Activated T-cell treated with anti-CD3 and anti-CD28 coated beads, Interleukin-2, amount 50 U/mL, for 72 hours (primary cell): Measurements from ENCODE around the gene PLCG1. TPM values are rescaled to one million over a fixed set of nuclear protein-coding genes. Genes with fewer than 3 reads are reported as not detected.

Experiments used
- ATAC-seq, 2 donors: fragments of 150-1000 bp; cut with Tn5 transposase; replicated peaks in 1 of 2; 2 replicates each; pipeline ENCODE4 v1.10.0; 2021; ENCODE audit warnings: moderate library complexity in 2 of 2, mild to moderate bottlenecking in 1 of 2
- DNase-seq, 2 donors: peaks; one replicate each; pipeline ENCODE4 v3.0.0; 2021 to 2022; ENCODE audit warnings: mixed read lengths in 1 of 2
- H3K27ac Mint-ChIP-seq: one replicate; pipeline ENCODE4 v1.8.0; 2022; ENCODE audit warnings: mild to moderate bottlenecking, moderate library complexity, mixed read lengths
- H3K27me3 Mint-ChIP-seq: one replicate; pipeline ENCODE4 v1.8.0; 2022; ENCODE audit warnings: low read depth, mixed read lengths
- H3K36me3 Mint-ChIP-seq, 2 donors: one replicate each; pipeline ENCODE4 v1.8.0; 2022; ENCODE audit warnings: mixed read lengths in 2 of 2, mild to moderate bottlenecking in 1 of 2; ENCODE audit not compliant: insufficient read depth in 2 of 2
- H3K4me1 Mint-ChIP-seq: one replicate; pipeline ENCODE4 v1.8.0; 2022; ENCODE audit warnings: low read depth, mixed read lengths
- H3K4me3 Mint-ChIP-seq, 2 donors: one replicate each; pipeline ENCODE4 v1.8.0; 2022; ENCODE audit warnings: mild to moderate bottlenecking in 2 of 2, mixed read lengths in 2 of 2, moderate library complexity in 2 of 2
- H3K9me3 Mint-ChIP-seq, 2 donors: one replicate each; pipeline ENCODE4 v1.8.0; 2022; ENCODE audit warnings: mixed read lengths in 2 of 2
- total RNA-seq, 2 donors: library from RNA; stranded (reverse); gene quantifications; one replicate each; pipeline ENCODE4 v1.2.3, GENCODE V29; 2022

PLCG1 gene
- total RNA-seq, 2 donors from 2014 or later: 177 to 221 TPM

- no peak for ATAC-seq
- H3K36me3 Mint-ChIP-seq: peaks cover 0 to 5% of the 10 kb centered on the region in 2 donors
These were observed 14.9 kb downstream of the PLCG1 start for GRCh38 chr20:41152108-41152757.

DNA sequence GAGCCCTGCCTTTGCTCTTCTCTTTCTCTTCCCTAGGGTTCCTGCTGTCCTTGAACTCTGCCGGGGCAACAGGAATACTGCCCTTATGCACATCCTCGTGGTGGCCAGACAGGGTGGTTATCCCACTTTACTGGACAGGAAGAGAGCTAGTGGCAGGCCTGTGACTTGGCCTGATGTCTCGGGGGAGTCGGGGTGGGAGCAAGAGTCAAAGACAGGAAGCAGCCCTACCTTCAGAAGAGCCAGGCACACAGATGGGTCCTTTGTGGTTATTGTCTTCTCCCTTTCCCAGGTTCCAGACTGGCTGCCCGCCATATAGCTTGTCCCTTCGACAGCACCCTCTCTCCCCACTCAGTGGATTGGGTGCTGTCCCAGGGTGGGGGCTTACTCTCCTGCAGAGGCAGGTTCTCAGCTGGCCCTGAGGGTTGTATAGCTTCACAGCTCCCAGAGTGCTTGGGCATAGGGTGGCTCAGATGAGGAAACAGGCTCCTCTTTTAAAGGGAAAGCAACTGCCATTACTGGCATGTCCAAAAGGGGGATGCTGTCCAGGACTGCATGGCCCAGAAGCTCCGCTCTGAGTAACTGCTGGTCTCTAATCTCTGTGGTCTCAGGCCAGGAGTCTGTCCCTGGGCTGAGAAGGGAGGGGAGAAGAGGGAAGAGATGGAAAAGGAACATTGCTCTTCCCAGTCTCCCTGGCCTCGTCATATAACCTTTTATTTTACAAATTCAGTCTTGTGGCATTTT, 17.3 kb downstream of the PLCG1 start:
- Mint-ChIP-seq H3K4me3 (peak overlapping the region; percentile 55 to 60), H3K9me3 (no peaks in the 10 kb centered on the region), H3K27ac (peak overlapping the region; percentile 79), H3K27me3 (no peaks in the 10 kb centered on the region), H3K36me3 (peaks cover 2 to 7% of the 10 kb centered on the region in 2 donors), H3K4me1 (peaks cover 100% of the 10 kb centered on the region)
- ATAC-seq: no peak
- no peak for DNase-seq

More at GRCh38 chr20:41152108-41152757, 14.9 kb downstream of the PLCG1 start:
- peaks cover 100% of the 10 kb centered on the region for H3K4me1 Mint-ChIP-seq
- no peaks in the 10 kb centered on the region for H3K27me3 Mint-ChIP-seq
- peak overlapping the region; percentile 94 for H3K27ac Mint-ChIP-seq
- H3K4me3 Mint-ChIP-seq: peak overlapping the region; percentile 43 to 48
- no peaks in the 10 kb centered on the region for H3K9me3 Mint-ChIP-seq
- no peak for DNase-seq

- H3K27ac Mint-ChIP-seq: peak overlapping the region; percentile 38
- peak overlapping the region in 1 of 2 donors; percentile 33 for H3K4me3 Mint-ChIP-seq
- no peaks in the 10 kb centered on the region for H3K9me3 Mint-ChIP-seq
- peaks cover 5 to 11% of the 10 kb centered on the region in 2 donors for H3K36me3 Mint-ChIP-seq
- DNase-seq: no peak
- no peaks in the 10 kb centered on the region for H3K27me3 Mint-ChIP-seq
- H3K4me1 Mint-ChIP-seq: peaks cover 100% of the 10 kb centered on the region
- ATAC-seq: no peak
These were observed 17.9 kb downstream of the PLCG1 start for GRCh38 chr20:41155261-41155660.

DNA sequence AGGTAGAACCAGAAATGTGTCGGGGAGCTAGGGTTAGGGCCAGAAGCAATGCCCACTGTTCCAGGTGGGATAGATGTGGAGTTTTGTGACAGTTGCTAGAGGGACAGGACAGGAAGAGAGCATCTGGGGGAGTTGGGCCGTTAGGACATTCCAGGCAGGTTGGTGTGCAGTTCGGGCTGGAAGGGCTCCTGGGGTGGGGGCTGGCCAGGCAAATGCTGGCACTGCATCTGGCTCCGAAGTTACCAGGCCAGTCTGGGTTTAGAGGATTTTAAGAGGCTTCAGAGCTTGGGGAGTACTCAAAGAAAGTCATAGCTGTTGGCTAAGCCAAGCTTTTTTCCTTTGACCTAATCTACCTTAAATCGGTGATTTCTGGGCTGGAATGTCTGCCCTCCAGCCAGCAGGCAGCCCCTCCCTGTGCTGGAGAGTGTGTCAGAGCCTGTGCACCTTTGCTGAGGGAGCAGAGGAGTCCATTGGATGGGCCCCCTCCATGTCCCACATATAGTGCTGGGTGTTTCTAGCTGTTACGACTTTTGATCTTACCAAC, 20.8 kb downstream of the PLCG1 start:
- no peak for ATAC-seq
- DNase-seq: no peak
- Mint-ChIP-seq H3K4me3 (peak overlapping the region; percentile 84 to 92), H3K9me3 (no peaks in the 10 kb centered on the region), H3K27ac (peak overlapping the region; percentile 97), H3K4me1 (peaks cover 91% of the 10 kb centered on the region), H3K36me3 (peaks cover 14 to 19% of the 10 kb centered on the region in 2 donors), H3K27me3 (no peaks in the 10 kb centered on the region)

DNA sequence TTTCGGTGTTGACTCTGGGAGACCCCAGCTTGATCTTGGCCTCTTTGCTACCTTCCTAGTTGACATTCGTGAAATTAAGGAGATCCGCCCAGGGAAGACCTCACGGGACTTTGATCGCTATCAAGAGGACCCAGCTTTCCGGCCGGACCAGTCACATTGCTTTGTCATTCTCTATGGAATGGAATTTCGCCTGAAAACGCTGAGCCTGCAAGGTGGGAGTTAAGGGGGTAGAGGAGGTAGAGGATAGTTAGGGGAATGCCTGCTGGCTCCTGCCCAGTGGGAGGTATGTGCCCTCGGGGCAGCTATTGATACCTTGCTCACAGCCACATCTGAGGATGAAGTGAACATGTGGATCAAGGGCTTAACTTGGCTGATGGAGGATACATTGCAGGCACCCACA, 22.2 kb downstream of the PLCG1 start:
- Mint-ChIP-seq H3K4me3 (no peak overlapping the region), H3K36me3 (peaks cover 22 to 28% of the 10 kb centered on the region in 2 donors), H3K27ac (peak overlapping the region; percentile 43), H3K9me3 (no peaks in the 10 kb centered on the region), H3K4me1 (peaks cover 88% of the 10 kb centered on the region), H3K27me3 (no peaks in the 10 kb centered on the region)
- no peak for ATAC-seq
- DNase-seq: no peak

DNA sequence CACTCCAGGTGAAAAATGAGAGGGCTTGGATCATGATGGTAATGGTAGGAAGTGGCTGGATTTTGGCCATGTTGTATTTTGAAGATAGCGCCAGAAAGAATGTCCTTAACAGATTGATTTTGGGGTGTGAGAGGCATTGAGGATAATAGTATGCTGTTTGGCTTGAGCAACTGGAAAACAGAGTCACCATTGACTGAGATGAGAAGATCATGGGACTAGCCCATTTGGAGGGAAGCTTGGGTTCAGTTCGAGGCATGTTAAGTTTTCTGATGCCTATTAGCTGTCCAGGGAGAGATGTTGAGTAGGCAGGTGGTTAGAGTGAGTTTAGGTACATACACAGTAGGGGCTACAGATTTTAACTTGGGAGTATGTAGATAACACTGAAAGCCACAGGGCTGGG, 23.3 kb downstream of the PLCG1 start:
- no peak for DNase-seq
- no peak overlapping the region for H3K4me3 Mint-ChIP-seq
- H3K36me3 Mint-ChIP-seq: peaks cover 23 to 34% of the 10 kb centered on the region in 2 donors
- H3K9me3 Mint-ChIP-seq: no peaks in the 10 kb centered on the region
- no peak for ATAC-seq
- H3K4me1 Mint-ChIP-seq: peaks cover 82% of the 10 kb centered on the region
- no peaks in the 10 kb centered on the region for H3K27me3 Mint-ChIP-seq
- H3K27ac Mint-ChIP-seq: peak overlapping the region; percentile 43

- ATAC-seq (no peak), DNase-seq (no peak)
- peaks cover 76% of the 10 kb centered on the region for H3K4me1 Mint-ChIP-seq
- no peaks in the 10 kb centered on the region for H3K9me3 Mint-ChIP-seq
- H3K4me3 Mint-ChIP-seq: no peak overlapping the region
- peak overlapping the region; percentile 86 for H3K27ac Mint-ChIP-seq
- peaks cover 26 to 43% of the 10 kb centered on the region in 2 donors for H3K36me3 Mint-ChIP-seq
- no peaks in the 10 kb centered on the region for H3K27me3 Mint-ChIP-seq
These were observed 24.5 kb downstream of the PLCG1 start for GRCh38 chr20:41161886-41162285.

- ATAC-seq: no peak
- peaks cover 26 to 48% of the 10 kb centered on the region in 2 donors for H3K36me3 Mint-ChIP-seq
- H3K27ac Mint-ChIP-seq: peak overlapping the region; percentile 86
- H3K4me3 Mint-ChIP-seq: no peak overlapping the region
- no peaks in the 10 kb centered on the region for H3K9me3 Mint-ChIP-seq
- no peaks in the 10 kb centered on the region for H3K27me3 Mint-ChIP-seq
- peaks cover 76% of the 10 kb centered on the region for H3K4me1 Mint-ChIP-seq
- no peak for DNase-seq
These were observed 25.1 kb downstream of the PLCG1 start for GRCh38 chr20:41162396-41162795.

GRCh38 chr20:41163821-41164220, 26.5 kb downstream of the PLCG1 start:
- no peaks in the 10 kb centered on the region for H3K9me3 Mint-ChIP-seq
- DNase-seq (no peak), ATAC-seq (no peak)
- peaks cover 64% of the 10 kb centered on the region for H3K4me1 Mint-ChIP-seq
- H3K27me3 Mint-ChIP-seq: no peaks in the 10 kb centered on the region
- H3K36me3 Mint-ChIP-seq: peaks cover 26 to 49% of the 10 kb centered on the region in 2 donors
- H3K27ac Mint-ChIP-seq: no peak overlapping the region
- H3K4me3 Mint-ChIP-seq: no peak overlapping the region

DNA sequence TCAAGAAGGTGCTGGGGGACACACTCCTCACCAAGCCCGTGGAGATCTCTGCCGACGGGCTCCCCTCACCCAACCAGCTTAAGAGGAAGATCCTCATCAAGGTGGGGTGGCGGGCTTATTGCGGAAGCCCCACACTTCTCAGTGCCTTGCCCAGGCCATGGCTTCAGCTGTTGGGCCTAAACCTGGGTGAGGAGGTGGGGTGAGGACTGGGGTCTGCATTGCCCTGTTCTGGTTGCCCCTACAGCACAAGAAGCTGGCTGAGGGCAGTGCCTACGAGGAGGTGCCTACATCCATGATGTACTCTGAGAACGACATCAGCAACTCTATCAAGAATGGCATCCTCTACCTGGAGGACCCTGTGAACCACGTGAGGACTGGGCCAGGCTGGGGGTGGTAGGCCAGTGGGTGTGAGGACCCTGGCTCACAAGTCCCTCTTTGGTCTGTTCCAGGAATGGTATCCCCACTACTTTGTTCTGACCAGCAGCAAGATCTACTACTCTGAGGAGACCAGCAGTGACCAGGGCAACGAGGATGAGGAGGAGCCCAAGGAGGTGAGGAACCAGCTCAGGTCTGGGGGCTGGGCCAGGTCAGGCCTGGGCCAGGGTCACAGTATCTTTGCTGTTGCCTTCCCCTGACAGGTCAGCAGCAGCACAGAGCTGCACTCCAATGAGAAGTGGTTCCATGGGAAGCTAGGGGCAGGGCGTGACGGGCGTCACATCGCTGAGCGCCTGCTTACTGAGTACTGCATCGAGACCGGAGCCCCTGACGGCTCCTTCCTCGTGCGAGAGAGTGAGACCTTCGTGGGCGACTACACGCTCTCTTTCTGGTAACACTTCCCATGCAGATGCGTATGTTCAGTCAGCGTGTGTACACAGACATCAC, 27.9 kb downstream of the PLCG1 start:
- ATAC-seq (no peak), DNase-seq (no peak)
- H3K4me1 Mint-ChIP-seq: peaks cover 49% of the 10 kb centered on the region
- no peak overlapping the region for H3K4me3 Mint-ChIP-seq
- no peaks in the 10 kb centered on the region for H3K27me3 Mint-ChIP-seq
- peak overlapping the region; percentile 67 for H3K27ac Mint-ChIP-seq
- no peaks in the 10 kb centered on the region for H3K9me3 Mint-ChIP-seq
- H3K36me3 Mint-ChIP-seq: peaks cover 21 to 46% of the 10 kb centered on the region in 2 donors

DNA sequence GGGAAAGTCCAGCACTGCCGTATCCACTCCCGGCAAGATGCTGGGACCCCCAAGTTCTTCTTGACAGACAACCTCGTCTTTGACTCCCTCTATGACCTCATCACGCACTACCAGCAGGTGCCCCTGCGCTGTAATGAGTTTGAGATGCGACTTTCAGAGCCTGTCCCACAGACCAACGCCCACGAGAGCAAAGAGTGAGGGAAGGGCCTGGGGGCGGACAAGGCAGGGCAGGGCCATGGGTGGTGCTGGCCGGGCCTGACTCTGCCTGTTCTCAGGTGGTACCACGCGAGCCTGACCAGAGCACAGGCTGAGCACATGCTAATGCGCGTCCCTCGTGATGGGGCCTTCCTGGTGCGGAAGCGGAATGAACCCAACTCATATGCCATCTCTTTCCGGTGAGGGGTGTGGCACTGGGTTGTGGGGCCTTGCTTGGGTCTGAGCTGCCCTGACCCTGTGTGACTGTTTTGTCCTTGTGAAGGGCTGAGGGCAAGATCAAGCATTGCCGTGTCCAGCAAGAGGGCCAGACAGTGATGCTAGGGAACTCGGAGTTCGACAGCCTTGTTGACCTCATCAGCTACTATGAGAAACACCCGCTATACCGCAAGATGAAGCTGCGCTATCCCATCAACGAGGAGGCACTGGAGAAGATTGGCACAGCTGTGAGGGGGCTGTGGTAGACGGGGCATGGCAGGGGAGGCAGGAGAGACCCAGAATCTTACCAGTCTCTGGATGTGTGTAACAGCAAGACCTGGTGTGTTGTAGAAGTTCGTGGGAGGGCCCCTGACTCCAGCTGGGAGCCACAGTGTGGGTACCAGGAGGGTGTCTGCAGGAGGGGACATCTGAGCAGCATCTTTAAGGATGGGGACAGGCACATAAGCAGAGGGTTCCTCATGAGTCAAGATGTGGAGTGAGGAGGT, 29.1 kb downstream of the PLCG1 start:
- ATAC-seq (no peak), DNase-seq (no peak)
- Mint-ChIP-seq H3K27me3 (no peaks in the 10 kb centered on the region), H3K9me3 (no peaks in the 10 kb centered on the region), H3K36me3 (peaks cover 19 to 46% of the 10 kb centered on the region in 2 donors), H3K4me3 (no peak overlapping the region), H3K27ac (peak overlapping the region; percentile 16), H3K4me1 (peaks cover 45% of the 10 kb centered on the region)

DNA sequence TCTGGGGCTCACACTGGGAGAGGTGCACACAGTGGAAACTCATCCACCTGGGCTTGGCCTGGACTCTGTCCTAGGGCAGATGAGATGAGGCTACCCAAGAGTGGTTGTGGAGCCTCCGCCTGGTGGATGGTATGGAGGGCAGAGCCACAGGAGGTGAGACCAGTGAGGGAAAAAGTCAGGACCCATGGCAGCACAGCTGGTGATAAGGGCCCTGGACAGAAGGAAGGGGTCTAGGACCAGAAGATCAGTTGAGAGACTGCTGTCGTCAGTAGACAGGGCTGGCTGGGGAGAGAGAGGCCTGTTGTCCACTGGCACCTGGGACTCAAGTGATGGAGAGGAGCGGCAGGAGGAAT, 29.8 kb downstream of the PLCG1 start:
- no peaks in the 10 kb centered on the region for H3K9me3 Mint-ChIP-seq
- DNase-seq (no peak), ATAC-seq (no peak)
- H3K27me3 Mint-ChIP-seq: no peaks in the 10 kb centered on the region
- H3K36me3 Mint-ChIP-seq: peaks cover 22 to 48% of the 10 kb centered on the region in 2 donors
- H3K27ac Mint-ChIP-seq: peak overlapping the region; percentile 16
- H3K4me3 Mint-ChIP-seq: no peak overlapping the region
- H3K4me1 Mint-ChIP-seq: peaks cover 43% of the 10 kb centered on the region
